Endometrium (tissue), 2 donors: ENCODE measurements around the gene HPCAL4.

ENCODE experiments used
- FAIRE-seq: peaks from 2 replicates; lab custom pipeline; 2012; peaks lifted over from hg19 to GRCh38; lab: Jason Lieb, UNC
- donor health status: control.
- donor health status: control.

HPCAL4 gene

DNA sequence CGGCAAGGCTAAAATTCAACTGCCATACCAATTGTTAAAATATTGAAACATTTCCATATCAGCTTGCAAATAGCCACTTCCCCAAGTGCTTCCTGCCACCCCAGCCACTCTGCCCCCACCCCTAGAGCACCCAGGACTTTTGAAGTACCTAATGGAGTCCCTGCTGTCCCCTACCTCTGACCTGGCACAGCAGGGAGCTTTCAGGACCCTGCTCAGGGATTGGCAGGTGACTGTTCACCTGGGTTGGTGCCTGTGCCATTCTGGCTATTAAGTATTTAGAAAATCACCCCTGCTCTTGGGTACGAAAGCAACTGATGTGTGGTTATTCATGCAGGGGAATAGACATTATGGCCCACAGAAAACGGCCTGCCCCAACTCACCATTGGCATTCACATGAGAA is 9.1 kb upstream of the HPCAL4 start:
- no peak for FAIRE-seq

GRCh38 chr1:39699419-39699818 is 8.2 kb upstream of the HPCAL4 start:
- no peak for FAIRE-seq

- no peak for FAIRE-seq
Measured at GRCh38 chr1:39698568-39698967, 7.3 kb upstream of the HPCAL4 start.

- no peak for FAIRE-seq
Measured at GRCh38 chr1:39696448-39696847, 5.2 kb upstream of the HPCAL4 start.

- FAIRE-seq = no peak
Measured at GRCh38 chr1:39695016-39695415, 3.8 kb upstream of the HPCAL4 start.

DNA sequence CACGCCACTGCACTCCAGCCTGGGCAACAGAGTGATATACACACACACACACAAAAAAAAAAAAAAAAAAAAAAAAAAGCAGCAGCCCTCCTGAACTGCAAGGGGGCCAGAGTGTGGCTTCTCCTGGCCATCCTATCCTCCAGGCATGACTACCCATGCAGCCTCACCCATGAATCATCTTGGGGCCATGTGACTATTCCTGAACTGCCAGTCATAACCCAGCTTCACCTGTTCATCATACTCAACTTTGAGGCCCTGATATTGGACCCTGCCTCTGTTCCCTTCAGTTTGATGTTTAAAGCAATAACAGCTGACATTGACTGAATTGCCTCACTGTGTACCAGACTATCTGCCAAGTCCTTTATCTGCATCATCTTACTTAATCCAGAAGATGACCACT is 2.8 kb upstream of the HPCAL4 start:
- FAIRE-seq = no peak

- FAIRE-seq = no peak
Measured at GRCh38 chr1:39692152-39693074, 1.2 kb upstream of the HPCAL4 start.

DNA sequence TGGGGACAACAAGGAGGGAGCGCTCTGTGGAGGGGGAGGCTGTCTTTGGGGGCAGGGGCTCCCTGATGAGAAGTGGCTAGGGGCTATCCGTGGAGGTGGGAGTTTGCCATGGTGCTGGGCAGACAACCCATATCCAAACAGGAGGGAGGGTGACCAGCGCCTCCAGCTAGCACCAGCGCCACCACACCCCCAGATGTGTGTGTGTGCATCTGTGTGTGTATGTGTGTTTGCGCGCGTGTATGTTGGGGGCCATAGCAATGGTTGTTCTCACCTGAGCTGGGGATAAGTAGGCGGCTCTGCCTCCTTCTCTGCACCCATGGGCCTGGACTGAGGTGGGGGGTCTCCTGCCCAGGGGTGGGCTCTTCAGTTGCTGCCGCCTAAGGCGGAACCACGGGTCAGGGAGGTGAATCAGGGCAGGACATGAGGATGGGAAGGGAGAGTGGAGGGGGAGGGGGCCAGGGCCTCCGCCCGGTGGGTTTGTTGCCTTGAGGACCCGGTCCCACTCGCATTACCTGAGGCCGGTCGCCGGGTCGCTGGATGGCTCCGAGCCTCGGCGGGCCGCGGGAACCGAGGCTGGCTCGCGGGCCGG is 345 bp downstream of the HPCAL4 start:
- no peak for FAIRE-seq

GRCh38 chr1:39690225-39690624 is 1.0 kb downstream of the HPCAL4 start:
- no peak for FAIRE-seq

- FAIRE-seq = no peak
Measured at GRCh38 chr1:39689635-39690034, 1.6 kb downstream of the HPCAL4 start.

DNA sequence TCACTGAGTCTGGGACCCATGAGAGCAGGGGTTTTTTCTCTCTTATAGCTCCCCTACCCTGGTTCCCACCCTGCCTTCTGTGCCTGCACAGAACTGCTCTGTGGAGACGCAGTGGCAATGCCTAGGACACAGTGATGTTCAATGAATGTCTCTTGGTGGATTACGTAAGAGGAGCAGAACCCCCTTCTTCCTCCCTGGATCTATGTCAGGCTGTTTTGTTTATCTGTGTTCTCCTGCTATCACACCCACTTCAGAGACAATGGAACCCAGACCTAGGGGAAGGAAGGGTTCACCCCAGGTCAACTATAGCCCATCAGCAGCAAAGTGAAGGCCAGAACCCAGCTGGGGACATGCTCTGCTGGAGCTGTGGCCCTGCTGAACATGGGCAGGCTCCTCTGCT is 2.0 kb downstream of the HPCAL4 start:
- FAIRE-seq = no peak

- FAIRE-seq = no peak
Measured at GRCh38 chr1:39688706-39689105, 2.5 kb downstream of the HPCAL4 start.

GRCh38 chr1:39687243-39687642 is 4.0 kb downstream of the HPCAL4 start:
- FAIRE-seq = no peak

DNA sequence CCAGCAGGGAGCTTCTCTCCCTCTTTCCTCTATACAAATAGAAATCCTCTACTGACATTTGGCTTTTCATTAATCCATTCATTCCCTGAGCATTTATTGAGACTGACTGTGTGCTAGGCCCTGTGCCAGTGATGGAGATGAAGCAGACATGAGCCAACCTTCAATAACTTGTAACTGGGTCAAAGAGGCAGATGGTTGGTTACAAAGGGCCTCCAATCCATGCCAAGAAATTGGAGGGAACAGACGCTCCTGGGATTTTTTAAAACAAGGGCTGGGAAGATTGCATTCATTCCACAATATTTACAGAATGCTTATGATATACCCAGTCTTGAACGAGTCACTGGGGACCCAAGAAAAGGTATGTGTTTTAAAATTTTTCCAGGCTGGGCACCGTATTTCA is 6.2 kb downstream of the HPCAL4 start:
- FAIRE-seq = no peak

- no peak for FAIRE-seq
Measured at GRCh38 chr1:39684313-39684664, 6.9 kb downstream of the HPCAL4 start.

DNA sequence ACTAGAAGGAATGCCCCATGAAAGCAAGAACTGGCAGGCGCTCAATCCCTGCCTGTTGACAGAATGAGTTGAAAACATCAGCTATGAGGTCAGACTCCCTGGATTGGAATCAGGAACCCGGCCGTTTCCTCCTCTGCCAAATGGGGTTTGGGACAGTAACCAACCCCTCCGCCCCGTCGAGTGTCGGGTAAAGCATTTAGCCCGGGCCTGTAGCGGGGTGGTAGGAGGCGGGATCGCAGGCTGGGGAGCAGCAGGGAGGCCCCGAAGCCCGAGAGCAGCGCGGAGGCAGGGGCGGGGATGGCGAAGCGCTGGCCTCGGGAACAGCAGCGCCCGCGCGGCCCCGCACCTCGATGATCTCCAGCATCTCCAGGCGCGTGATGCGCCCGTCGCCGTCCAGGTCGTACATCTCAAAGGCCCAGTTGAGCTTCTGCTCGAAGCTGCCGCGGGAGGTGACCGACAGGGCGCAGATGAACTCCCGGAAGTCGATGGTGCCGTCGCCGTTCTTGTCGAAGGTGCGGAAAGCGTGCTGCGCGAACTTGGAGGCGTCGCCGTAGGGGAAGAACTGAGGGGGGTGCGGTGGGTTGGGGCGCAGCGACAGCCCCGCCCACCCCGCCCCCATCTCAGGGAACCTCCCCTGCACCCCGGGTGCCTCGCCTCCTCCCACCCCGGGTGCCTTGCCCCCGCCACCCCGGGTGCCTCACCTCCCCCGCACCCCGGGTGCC is 7.5 kb downstream of the HPCAL4 start:
- no peak for FAIRE-seq

DNA sequence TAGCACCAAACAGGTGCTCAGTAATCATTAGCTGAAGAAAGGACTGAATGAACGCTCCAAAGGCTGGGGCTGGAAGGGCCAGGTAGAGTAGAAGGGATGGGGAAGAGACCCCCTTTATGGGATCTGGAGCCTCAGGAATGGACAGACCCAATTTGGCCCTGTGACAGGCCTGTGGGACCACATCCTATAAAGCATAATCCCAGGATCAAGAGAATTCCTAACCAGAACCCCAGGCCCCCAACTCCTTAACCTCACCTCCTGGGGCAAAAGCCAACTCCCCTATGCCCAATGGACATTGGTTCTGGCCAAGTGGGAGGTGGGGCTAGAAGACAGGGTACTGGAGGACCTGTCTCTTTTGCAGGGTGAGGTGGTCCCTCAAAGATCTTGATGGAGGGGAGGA is 9.2 kb downstream of the HPCAL4 start:
- no peak for FAIRE-seq

DNA sequence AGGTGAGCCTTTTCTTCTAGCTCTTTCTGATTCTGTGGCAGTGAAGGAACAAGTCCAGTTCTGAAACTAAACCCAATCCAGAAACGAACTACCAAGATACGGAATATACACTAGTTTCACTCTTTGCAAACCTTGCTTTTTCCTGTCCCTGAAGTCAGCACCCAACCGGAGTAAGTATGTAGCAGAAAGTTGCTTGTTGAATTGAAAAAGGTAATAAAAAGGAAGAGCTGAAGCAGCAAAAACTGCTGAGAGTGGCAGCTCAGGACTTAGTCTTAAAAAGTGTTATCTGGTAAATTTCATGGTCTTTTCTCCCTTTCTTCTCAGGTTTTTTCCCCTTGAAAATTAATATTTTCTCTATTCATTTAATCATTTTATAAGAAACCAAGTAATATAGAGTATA is 9.9 kb downstream of the HPCAL4 start:
- no peak for FAIRE-seq

- no peak for FAIRE-seq
Measured at GRCh38 chr1:39680751-39681150, 10.5 kb downstream of the HPCAL4 start.

DNA sequence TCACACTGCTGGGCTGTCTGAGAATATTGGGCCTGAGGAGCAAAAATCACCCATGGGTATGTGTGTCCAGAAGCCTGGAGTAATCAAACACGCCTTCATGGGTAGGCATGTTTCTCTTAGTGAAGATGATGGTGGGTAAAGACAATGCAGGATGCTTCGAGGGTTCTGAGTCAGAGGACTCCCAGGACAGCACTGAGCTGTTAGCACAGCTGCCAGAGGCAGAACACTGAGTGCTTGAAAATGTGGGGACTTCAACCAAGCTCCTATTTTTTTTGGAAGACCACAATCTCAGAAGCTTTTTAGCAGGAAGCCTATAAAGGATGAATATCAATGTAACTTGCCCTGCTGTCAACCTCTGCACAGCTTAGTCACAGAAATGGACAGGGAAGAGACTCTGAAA is 11.4 kb downstream of the HPCAL4 start:
- no peak for FAIRE-seq

DNA sequence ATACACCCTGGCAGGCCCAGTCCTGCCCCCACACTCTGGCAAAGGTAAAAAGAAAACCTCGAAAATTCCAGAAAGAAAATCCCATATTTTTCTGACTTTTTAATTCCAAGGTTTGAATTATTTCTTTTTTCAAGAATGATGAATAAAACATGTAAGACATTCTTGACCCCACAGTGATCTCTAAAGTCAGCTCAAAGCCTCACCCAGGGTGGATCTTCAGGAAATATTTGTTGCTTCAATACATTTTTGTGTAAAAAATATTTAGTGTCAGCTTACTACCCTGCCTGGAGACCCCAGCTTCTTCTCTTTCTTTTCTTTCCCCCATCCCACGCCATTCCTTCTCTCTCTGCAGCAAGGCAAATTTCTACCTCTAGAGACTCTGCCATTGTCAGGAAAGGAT is 12.3 kb downstream of the HPCAL4 start:
- FAIRE-seq = no peak

GRCh38 chr1:39677645-39678044 is 13.6 kb downstream of the HPCAL4 start:
- no peak for FAIRE-seq

GRCh38 chr1:39676948-39677548 is 14.2 kb downstream of the HPCAL4 start:
- FAIRE-seq = no peak
